ENCODE results near the gene RBM48.

The RBM48 gene

DNA sequence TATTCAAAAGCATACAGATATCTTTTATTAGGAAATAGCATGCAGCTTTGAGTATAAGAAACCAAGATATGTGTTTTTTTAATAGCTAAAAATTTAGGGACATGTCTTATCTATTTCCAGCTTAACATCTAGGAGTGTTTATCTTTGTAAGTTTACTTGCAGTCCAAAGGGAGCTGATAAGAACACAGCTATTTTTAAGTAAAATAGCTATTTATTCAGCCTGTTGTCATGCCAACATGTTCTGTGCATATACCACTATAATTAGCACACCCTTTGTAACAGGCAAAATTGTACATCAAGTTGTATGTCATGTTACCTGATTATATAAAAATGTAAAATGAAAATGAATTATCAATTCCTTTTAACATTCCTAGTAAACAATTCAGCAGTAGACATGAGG lies 32.0 kb downstream of the RBM48 start (continued):
- no peak for TF ChIP-seq MZF1 (tag by site-specific recombination; IDR thresholded peaks at IDR 0.05; ENCODE audit: borderline replicate concordance)
- TF ChIP-seq SETDB1 (IDR thresholded peaks at IDR 0.05; ENCODE audit: insufficient read length, low read length) = no peak
- no peak for TF ChIP-seq ZNF146 (tag by site-specific recombination; IDR thresholded peaks at IDR 0.05)

DNA sequence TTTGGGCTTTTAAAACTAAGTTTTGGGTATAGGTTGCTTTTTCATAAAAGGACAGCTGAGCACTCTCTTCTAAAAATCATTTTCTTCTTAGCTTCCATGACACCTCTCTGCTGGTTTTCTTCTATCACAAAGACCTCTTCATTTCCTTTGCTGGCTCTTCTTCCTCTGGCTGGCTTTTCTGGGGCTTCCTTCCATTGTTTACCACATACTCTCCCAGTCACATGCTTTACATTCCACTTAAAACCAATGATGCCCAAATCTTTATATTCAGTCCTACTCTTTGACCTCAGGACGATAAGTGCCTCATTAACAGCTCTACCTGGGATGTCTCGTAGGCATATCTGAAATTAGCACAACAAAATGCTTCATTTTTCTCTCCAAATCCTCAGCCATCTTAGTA lies 34.8 kb downstream of the RBM48 start:
- ChIA-PET POLR2A (interaction anchor here (1.0 to 2.6 kb wide), 2 partner anchors 26 to 35 kb away, joined by 3 to 6 read pairs; partner anchors contain the start of genes PEX1 and RBM48), CTCF (no interaction called here)
- no peak overlapping the region for H3K4me3 ChIP-seq (ENCODE audit: low read depth, low read length)
- no peaks in the 10 kb centered on the region for H3K9me3 ChIP-seq (ENCODE audit: control insufficient read depth, insufficient read depth, low read depth, low read length)
- peaks cover 50 to 53% of the 10 kb centered on the region in 2 experiments for H3K36me3 ChIP-seq (ENCODE audit: control insufficient read depth in 2 of 2, insufficient read depth in 1 of 2, low read length in 2 of 2)
- no peaks in the 10 kb centered on the region for H3K4me1 ChIP-seq (ENCODE audit: control insufficient read depth, insufficient read depth, low read length)
- TF ChIP-seq SP7 (tag by site-specific recombination; IDR thresholded peaks at IDR 0.05) (no peak), GLIS2 (tag by site-specific recombination; IDR thresholded peaks at IDR 0.05) (no peak), ZBTB7A (tag by site-specific recombination; IDR thresholded peaks at IDR 0.05; ENCODE audit: low read depth) (no peak)
- TF ChIP-seq, protein P1, sequence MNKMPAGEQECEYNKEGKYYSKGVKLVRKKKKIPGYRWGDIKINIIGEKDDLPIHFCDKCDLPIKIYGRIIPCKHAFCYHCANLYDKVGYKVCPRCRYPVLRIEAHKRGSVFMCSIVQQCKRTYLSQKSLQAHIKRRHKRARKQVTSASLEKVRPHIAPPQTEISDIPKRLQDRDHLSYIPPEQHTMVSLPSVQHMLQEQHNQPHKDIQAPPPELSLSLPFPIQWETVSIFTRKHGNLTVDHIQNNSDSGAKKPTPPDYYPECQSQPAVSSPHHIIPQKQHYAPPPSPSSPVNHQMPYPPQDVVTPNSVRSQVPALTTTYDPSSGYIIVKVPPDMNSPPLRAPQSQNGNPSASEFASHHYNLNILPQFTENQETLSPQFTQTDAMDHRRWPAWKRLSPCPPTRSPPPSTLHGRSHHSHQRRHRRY (tag by site-specific recombination; IDR thresholded peaks at IDR 0.05) = no peak
- TF ChIP-seq, protein P2, sequence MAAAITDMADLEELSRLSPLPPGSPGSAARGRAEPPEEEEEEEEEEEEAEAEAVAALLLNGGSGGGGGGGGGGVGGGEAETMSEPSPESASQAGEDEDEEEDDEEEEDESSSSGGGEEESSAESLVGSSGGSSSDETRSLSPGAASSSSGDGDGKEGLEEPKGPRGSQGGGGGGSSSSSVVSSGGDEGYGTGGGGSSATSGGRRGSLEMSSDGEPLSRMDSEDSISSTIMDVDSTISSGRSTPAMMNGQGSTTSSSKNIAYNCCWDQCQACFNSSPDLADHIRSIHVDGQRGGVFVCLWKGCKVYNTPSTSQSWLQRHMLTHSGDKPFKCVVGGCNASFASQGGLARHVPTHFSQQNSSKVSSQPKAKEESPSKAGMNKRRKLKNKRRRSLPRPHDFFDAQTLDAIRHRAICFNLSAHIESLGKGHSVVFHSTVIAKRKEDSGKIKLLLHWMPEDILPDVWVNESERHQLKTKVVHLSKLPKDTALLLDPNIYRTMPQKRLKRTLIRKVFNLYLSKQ (tag by site-specific recombination; IDR thresholded peaks at IDR 0.05; ENCODE audit: borderline replicate concordance) = no peak
- no peak overlapping the region for H3K27ac ChIP-seq (ENCODE audit: extremely low read depth, low read depth, low read length)

DNA sequence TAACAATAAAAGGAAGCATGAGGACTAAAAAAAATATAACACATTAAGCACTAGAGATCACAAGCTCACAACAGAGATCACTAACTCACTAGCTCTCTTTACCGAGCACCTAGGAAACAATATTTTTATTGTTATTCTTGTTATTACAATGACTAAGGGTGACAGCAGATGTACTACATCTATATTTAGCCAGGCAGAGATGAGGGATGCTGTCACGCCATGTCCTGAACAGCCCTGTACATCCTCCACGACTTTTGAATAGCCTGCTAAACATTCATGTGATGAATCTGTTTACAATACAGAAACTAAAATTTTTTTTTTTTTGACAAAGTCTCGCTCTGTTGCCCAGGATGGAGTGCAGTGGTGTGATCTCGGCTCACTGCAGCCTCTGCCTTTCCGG lies 38.9 kb downstream of the RBM48 start:
- peaks cover 66 to 69% of the 10 kb centered on the region in 2 experiments for H3K36me3 ChIP-seq (ENCODE audit: control insufficient read depth in 2 of 2, insufficient read depth in 1 of 2, low read length in 2 of 2)
- ChIA-PET POLR2A (interaction anchor here (1.0 kb wide), 1 partner anchor 39 kb away, joined by 4 read pairs; the partner anchor contains the start of genes PEX1 and RBM48), CTCF (interaction anchor here (0.7 kb wide), 1 partner anchor 123 kb away, joined by 6 read pairs; no protein-coding TSS in a partner anchor)
- H3K27ac ChIP-seq (ENCODE audit: extremely low read depth, low read depth, low read length) = no peak overlapping the region
- no peaks in the 10 kb centered on the region for H3K9me3 ChIP-seq (ENCODE audit: control insufficient read depth, insufficient read depth, low read depth, low read length)
- no peaks in the 10 kb centered on the region for H3K4me1 ChIP-seq (ENCODE audit: control insufficient read depth, insufficient read depth, low read length)
- H3K4me3 ChIP-seq (ENCODE audit: low read depth, low read length) = no peak overlapping the region
- TF ChIP-seq, protein P3, sequence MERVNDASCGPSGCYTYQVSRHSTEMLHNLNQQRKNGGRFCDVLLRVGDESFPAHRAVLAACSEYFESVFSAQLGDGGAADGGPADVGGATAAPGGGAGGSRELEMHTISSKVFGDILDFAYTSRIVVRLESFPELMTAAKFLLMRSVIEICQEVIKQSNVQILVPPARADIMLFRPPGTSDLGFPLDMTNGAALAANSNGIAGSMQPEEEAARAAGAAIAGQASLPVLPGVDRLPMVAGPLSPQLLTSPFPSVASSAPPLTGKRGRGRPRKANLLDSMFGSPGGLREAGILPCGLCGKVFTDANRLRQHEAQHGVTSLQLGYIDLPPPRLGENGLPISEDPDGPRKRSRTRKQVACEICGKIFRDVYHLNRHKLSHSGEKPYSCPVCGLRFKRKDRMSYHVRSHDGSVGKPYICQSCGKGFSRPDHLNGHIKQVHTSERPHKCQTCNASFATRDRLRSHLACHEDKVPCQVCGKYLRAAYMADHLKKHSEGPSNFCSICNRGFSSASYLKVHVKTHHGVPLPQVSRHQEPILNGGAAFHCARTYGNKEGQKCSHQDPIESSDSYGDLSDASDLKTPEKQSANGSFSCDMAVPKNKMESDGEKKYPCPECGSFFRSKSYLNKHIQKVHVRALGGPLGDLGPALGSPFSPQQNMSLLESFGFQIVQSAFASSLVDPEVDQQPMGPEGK (tag by site-specific recombination; IDR thresholded peaks at IDR 0.05) = no peak
- no peak for TF ChIP-seq ZNF274 (IDR thresholded peaks at IDR 0.05; ENCODE audit: low read length)
- TF ChIP-seq ZNF274 (tag by site-specific recombination; IDR thresholded peaks at IDR 0.05; ENCODE audit: borderline replicate concordance) = no peak
- no peak for TF ChIP-seq ZNF76 (tag by site-specific recombination; IDR thresholded peaks at IDR 0.05; ENCODE audit: borderline replicate concordance, low read depth)
- no peak for TF ChIP-seq ZNF548 (tag by site-specific recombination; IDR thresholded peaks at IDR 0.05)
- TF ChIP-seq, protein P4, sequence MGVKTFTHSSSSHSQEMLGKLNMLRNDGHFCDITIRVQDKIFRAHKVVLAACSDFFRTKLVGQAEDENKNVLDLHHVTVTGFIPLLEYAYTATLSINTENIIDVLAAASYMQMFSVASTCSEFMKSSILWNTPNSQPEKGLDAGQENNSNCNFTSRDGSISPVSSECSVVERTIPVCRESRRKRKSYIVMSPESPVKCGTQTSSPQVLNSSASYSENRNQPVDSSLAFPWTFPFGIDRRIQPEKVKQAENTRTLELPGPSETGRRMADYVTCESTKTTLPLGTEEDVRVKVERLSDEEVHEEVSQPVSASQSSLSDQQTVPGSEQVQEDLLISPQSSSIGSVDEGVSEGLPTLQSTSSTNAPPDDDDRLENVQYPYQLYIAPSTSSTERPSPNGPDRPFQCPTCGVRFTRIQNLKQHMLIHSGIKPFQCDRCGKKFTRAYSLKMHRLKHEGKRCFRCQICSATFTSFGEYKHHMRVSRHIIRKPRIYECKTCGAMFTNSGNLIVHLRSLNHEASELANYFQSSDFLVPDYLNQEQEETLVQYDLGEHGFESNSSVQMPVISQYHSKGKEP (tag by site-specific recombination; IDR thresholded peaks at IDR 0.05) = no peak
- TF ChIP-seq ZNF341 (tag by site-specific recombination; IDR thresholded peaks at IDR 0.05; ENCODE audit: low read depth) = no peak
- TF ChIP-seq KLF16 (tag by site-specific recombination; IDR thresholded peaks at IDR 0.05) = no peak
- no peak for TF ChIP-seq TRIM28 (IDR thresholded peaks at IDR 0.05; ENCODE audit: borderline replicate concordance, low read length)
- TF ChIP-seq ZNF654 (tag by site-specific recombination; IDR thresholded peaks at IDR 0.05; ENCODE audit: low read depth) = no peak
- TF ChIP-seq ZSCAN30 (tag by site-specific recombination; IDR thresholded peaks at IDR 0.05) = no peak
- no peak for TF ChIP-seq ZIC2 (tag by site-specific recombination; IDR thresholded peaks at IDR 0.05)
- TF ChIP-seq ZNF561 (tag by site-specific recombination; IDR thresholded peaks at IDR 0.05; ENCODE audit: borderline replicate concordance) = no peak
